Vagina (tissue), 2 donors: ENCODE measurements around the gene OMD.

Experiments
- POLR2A ChIP-seq, 2 donors: fragments of 450-650 bp; IDR thresholded peaks; one replicate each; pipeline ENCODE4 v1.6.1; 2017; ENCODE audit warnings: antibody characterized with exemption in 2 of 2, mild to moderate bottlenecking in 2 of 2, moderate library complexity in 2 of 2
- TF ChIP-seq, protein P1 (sequence below), 3 experiments: fragments of 450-650 bp in 2 of 3; fragments of 200-600 bp in 1 of 3; sonication (generic) in 1 of 3; IDR thresholded peaks; one replicate each; pipeline ENCODE4 v1.5.1; 2017 to 2019; ENCODE audit warnings: antibody characterized with exemption in 3 of 3, mild to moderate bottlenecking in 2 of 3, moderate library complexity in 2 of 3

DNA sequence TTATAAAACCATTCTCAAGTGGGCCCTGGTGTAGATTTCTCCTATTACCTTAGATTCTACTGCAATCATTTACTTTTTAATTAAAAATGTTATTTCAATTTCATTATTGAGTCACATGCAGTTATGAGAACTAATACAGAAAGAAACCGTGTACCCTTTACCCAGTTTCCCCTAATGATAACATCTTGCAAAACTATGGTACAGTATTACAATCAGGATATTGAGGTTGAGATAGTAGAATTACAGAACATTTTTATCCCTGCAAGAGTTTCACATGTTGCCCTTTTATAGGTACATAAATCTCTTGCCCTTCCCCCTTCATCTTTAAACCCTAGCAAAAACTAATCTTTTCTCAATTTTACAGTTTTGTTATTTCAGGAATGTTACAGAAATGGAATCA is 11.0 kb upstream of the OMD start:
- TF ChIP-seq, protein P1, sequence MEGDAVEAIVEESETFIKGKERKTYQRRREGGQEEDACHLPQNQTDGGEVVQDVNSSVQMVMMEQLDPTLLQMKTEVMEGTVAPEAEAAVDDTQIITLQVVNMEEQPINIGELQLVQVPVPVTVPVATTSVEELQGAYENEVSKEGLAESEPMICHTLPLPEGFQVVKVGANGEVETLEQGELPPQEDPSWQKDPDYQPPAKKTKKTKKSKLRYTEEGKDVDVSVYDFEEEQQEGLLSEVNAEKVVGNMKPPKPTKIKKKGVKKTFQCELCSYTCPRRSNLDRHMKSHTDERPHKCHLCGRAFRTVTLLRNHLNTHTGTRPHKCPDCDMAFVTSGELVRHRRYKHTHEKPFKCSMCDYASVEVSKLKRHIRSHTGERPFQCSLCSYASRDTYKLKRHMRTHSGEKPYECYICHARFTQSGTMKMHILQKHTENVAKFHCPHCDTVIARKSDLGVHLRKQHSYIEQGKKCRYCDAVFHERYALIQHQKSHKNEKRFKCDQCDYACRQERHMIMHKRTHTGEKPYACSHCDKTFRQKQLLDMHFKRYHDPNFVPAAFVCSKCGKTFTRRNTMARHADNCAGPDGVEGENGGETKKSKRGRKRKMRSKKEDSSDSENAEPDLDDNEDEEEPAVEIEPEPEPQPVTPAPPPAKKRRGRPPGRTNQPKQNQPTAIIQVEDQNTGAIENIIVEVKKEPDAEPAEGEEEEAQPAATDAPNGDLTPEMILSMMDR (IDR thresholded peaks at IDR 0.05): no peak
- no peak for TF ChIP-seq POLR2A (IDR thresholded peaks at IDR 0.05)
